SU-DHL-6 (cell line): ENCODE data around the gene INAFM2.

ENCODE experiments used
- H2AFZ ChIP-seq: fragments of 200-600 bp; sonication (generic); 2 replicates; pipeline ENCODE4 v1.6.1; 2014; ENCODE audit warnings: low read depth, mild to moderate bottlenecking, moderate library complexity, mixed read lengths, antibody characterized with exemption, low read length; ENCODE audit not compliant: severe bottlenecking
- H3F3A ChIP-seq: fragments of 200-600 bp; shearing (Covaris generic); 2 replicates; pipeline ENCODE4 v1.6.0; 2016; ENCODE audit warnings: antibody characterized with exemption, mild to moderate bottlenecking; ENCODE audit not compliant: insufficient read depth
- H3K27ac ChIP-seq: fragments of 200-600 bp; sonication (generic); 2 replicates; pipeline ENCODE4 v1.5.1; 2016; ENCODE audit warnings: low read depth, mild to moderate bottlenecking, low read length, moderate library complexity, mixed read lengths
- H3K27me3 ChIP-seq: fragments of 200-600 bp; sonication (generic), shearing (Covaris generic); 2 replicates; pipeline ENCODE4 v1.6.0; 2014; ENCODE audit warnings: mild to moderate bottlenecking, low read length
- H3K36me3 ChIP-seq: fragments of 200-600 bp; sonication (generic); 2 replicates; pipeline ENCODE4 v1.6.1; 2014; ENCODE audit warnings: mild to moderate bottlenecking, low read length, mixed read lengths
- H3K4me2 ChIP-seq: fragments of 300-600, 200-600 bp; shearing (Covaris generic), sonication (generic); 2 replicates; pipeline ENCODE4 v1.6.0; 2014; ENCODE audit warnings: low read length, low read depth, mild to moderate bottlenecking; ENCODE audit not compliant: poor library complexity, severe bottlenecking
- H3K4me3 ChIP-seq: fragments of 200-600 bp; sonication (generic); 2 replicates; pipeline ENCODE4 v1.5.1; 2014; ENCODE audit warnings: antibody characterized with exemption, low read length, mild to moderate bottlenecking, mixed read lengths; ENCODE audit not compliant: insufficient read depth, poor library complexity, severe bottlenecking
- H3K79me2 ChIP-seq: fragments of 200-600 bp; sonication (generic); 2 replicates; pipeline ENCODE4 v1.6.1; 2014; ENCODE audit warnings: mild to moderate bottlenecking, low read length, moderate library complexity; ENCODE audit not compliant: insufficient read depth
- H3K9ac ChIP-seq: fragments of 200-600 bp; sonication (generic); 2 replicates; pipeline ENCODE4 v1.7.0; 2014; ENCODE audit warnings: mild to moderate bottlenecking, low read length
- H3K9me2 ChIP-seq: fragments of 200-600 bp; sonication (generic); replicated peaks from 2 replicates; pipeline ENCODE4 v1.6.1; 2014; ENCODE audit warnings: low read length; ENCODE audit not compliant: insufficient read depth
- H3K9me3 ChIP-seq: fragments of 200-600 bp; sonication (generic); 2 replicates; pipeline ENCODE4 v1.6.1; 2014; ENCODE audit warnings: low read length, mixed read lengths; ENCODE audit not compliant: insufficient read depth
- H4K20me1 ChIP-seq: fragments of 200-600 bp; sonication (generic); 2 replicates; pipeline ENCODE4 v1.6.1; 2014; ENCODE audit warnings: low read depth, mild to moderate bottlenecking, antibody characterized with exemption, low read length, moderate library complexity, mixed read lengths
- EZH2phosphoT487 ChIP-seq: fragments of 200-600 bp; sonication (generic), shearing (Covaris generic); conservative IDR thresholded peaks from 2 replicates; pipeline ENCODE4 v1.6.1; 2018; ENCODE audit warnings: mild to moderate bottlenecking, antibody characterized with exemption, low read length, moderate library complexity, mixed read lengths
- TF ChIP-seq, protein P1 (sequence below): fragments of 200-600 bp; sonication (generic); IDR thresholded peaks from one replicate; pipeline ENCODE4 v1.5.1; 2017; ENCODE audit warnings: antibody characterized with exemption, mild to moderate bottlenecking, low read length, moderate library complexity; ENCODE audit not compliant: insufficient read depth, poor library complexity, severe bottlenecking

Gene INAFM2

DNA sequence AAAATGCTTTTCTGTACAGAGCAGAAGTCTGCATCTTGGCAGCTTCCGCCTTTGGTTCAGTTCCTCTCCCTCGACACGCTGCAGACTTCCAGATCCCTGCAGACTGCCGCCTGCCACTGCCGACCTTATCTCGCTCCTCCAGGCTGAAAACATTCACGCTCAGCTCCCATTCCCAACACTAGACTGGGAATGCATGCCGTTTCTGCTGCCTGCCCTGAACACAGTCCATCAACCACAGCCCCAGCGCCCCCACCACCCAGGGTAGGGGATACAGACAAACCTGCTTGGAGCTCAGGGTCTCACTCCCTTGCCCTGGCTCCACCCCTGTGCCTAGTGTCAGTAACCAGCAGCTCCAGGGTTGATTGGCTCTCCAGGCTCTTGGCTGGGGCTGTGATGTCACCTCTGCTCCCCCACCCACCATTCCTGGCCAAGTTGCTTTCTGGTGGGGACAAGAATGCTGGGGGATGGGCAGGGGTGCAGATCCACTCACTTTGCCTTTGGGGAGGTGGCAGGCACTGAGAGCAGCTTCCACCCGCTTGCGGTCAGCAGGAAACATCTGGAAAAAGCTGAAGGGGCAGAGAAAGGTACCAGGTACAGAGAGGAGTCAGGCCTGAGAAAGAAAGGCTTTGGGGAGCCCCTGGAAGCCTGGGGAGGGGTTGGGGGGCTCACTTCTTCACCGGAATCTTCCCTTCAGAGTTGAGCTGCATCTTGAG, 21.9 kb upstream of the INAFM2 start:
- no peak for TF ChIP-seq EZH2phosphoT487
- TF ChIP-seq, protein P1, sequence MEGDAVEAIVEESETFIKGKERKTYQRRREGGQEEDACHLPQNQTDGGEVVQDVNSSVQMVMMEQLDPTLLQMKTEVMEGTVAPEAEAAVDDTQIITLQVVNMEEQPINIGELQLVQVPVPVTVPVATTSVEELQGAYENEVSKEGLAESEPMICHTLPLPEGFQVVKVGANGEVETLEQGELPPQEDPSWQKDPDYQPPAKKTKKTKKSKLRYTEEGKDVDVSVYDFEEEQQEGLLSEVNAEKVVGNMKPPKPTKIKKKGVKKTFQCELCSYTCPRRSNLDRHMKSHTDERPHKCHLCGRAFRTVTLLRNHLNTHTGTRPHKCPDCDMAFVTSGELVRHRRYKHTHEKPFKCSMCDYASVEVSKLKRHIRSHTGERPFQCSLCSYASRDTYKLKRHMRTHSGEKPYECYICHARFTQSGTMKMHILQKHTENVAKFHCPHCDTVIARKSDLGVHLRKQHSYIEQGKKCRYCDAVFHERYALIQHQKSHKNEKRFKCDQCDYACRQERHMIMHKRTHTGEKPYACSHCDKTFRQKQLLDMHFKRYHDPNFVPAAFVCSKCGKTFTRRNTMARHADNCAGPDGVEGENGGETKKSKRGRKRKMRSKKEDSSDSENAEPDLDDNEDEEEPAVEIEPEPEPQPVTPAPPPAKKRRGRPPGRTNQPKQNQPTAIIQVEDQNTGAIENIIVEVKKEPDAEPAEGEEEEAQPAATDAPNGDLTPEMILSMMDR = no peak
- H3K9ac ChIP-seq = no peak overlapping the region
- no peaks in the 10 kb centered on the region for H3K79me2 ChIP-seq
- H3K36me3 ChIP-seq = no peaks in the 10 kb centered on the region
- H3K4me3 ChIP-seq = no peak overlapping the region
- no peak overlapping the region for H2AFZ ChIP-seq
- H3K9me3 ChIP-seq = peaks cover 3% of the 10 kb centered on the region; the same call in 1 of the 2 replicates
- no peak overlapping the region for H3K4me2 ChIP-seq
- no peaks in the 10 kb centered on the region for H3F3A ChIP-seq
- no peaks in the 10 kb centered on the region for H3K27me3 ChIP-seq
- H3K9me2 ChIP-seq = no peaks in the 10 kb centered on the region
- no peak overlapping the region for H3K27ac ChIP-seq
- no peaks in the 10 kb centered on the region for H4K20me1 ChIP-seq

DNA sequence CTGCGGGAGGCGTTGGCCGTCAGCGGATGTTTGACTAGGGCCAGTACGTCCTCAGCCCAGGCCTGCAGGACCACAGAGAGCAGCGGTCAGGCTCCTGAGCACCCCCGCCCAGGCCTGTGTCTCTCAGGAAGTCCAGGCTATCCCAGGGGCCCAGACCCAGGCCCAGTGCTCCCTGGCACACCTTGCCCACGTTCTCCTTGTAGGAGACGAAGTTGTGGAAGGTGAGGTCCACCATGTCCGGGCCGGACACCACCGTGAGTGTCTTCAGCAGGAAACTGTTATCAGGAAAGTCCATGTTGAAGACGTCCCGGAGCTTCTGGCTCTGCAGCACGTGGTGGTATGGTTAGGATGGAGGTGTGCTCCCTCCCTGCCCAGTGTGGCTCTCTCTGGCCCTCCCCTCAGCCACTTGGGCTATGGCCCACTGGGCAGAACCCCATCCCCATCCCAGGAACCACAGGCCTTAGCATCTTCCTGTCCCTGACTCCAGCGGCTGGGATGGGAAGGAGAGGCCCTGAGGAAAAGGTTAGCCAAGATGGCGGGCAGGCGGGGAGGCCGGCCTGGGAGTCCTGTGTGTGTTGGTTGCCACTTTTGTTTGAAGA, 21.1 kb upstream of the INAFM2 start:
- H3K4me3 ChIP-seq = no peak overlapping the region
- peaks cover 3% of the 10 kb centered on the region; the same call in 1 of the 2 replicates for H3K9me3 ChIP-seq
- H3K27me3 ChIP-seq = no peaks in the 10 kb centered on the region
- H3K27ac ChIP-seq = no peak overlapping the region
- H3K9ac ChIP-seq = no peak overlapping the region
- no peak for TF ChIP-seq EZH2phosphoT487
- TF ChIP-seq, protein P1 = no peak
- H3K9me2 ChIP-seq = no peaks in the 10 kb centered on the region
- no peaks in the 10 kb centered on the region for H3F3A ChIP-seq
- H3K4me2 ChIP-seq = no peak overlapping the region
- H4K20me1 ChIP-seq = no peaks in the 10 kb centered on the region
- no peaks in the 10 kb centered on the region for H3K36me3 ChIP-seq
- H2AFZ ChIP-seq = no peak overlapping the region
- no peaks in the 10 kb centered on the region for H3K79me2 ChIP-seq

GRCh38 chr15:40302981-40303380, 20.5 kb upstream of the INAFM2 start:
- Histone ChIP-seq H3K9ac (no peak overlapping the region), H3K27me3 (no peaks in the 10 kb centered on the region), H3K4me3 (no peak overlapping the region), H2AFZ (no peak overlapping the region), H3K4me2 (no peak overlapping the region), H3K27ac (no peak overlapping the region), H3K79me2 (no peaks in the 10 kb centered on the region), H3F3A (no peaks in the 10 kb centered on the region), H4K20me1 (no peaks in the 10 kb centered on the region), H3K9me3 (peaks cover 3% of the 10 kb centered on the region; the same call in 1 of the 2 replicates), H3K36me3 (no peaks in the 10 kb centered on the region), H3K9me2 (no peaks in the 10 kb centered on the region)
- TF ChIP-seq, protein P1 = no peak
- TF ChIP-seq EZH2phosphoT487 = no peak
